Brain microvascular endothelial cell (primary cell): Measurements from ENCODE around the gene INSL3.
A peak's percentile ranks its signal among the peaks of the same experiment; 100 is the strongest.
"Not testable (repeated sequence)": the region's sequence is repeated elsewhere in the genome, so short reads cannot be mapped to it uniquely, and the experiment has no call there.

Experiments used
- DNase-seq: peaks from one replicate; pipeline ENCODE4 v3.0.0-alpha.2; 2020
- H3K27ac ChIP-seq: fragments of 250-450 bp; sonication (Bioruptor Pico); 2 replicates; pipeline ENCODE4 v1.5.1; 2020; ENCODE audit warnings: mild to moderate bottlenecking, moderate library complexity
- H3K27me3 ChIP-seq: fragments of 250-450 bp; sonication (Bioruptor Pico); replicated peaks from 2 replicates; pipeline ENCODE4 v1.5.1; 2020; ENCODE audit warnings: mild to moderate bottlenecking
- H3K36me3 ChIP-seq: fragments of 250-450 bp; sonication (Bioruptor Pico); replicated peaks from 2 replicates; pipeline ENCODE4 v1.5.1; 2020; ENCODE audit warnings: mild to moderate bottlenecking
- H3K4me3 ChIP-seq: 2 replicates; pipeline ENCODE4 v1.5.1; 2011; ENCODE audit warnings: low read depth, mild to moderate bottlenecking, control low read depth, low read length, moderate library complexity
- in situ Hi-C: cut with HindIII; loops from 2 replicates; pipeline ENCODE4 v1.10.0; 2017; ENCODE audit warnings: low sequenced_read_pairs, low pct_ligation_motif_present
- TF ChIP-seq, protein P1 (sequence below): IDR thresholded peaks from 2 replicates; pipeline ENCODE4 v1.5.1; 2011; ENCODE audit warnings: low read depth, mild to moderate bottlenecking, moderate library complexity, low read length, control low read depth, inconsistent platforms; ENCODE audit errors: missing control alignments

INSL3 gene

GRCh38 chr19:17787274-17787913, 33.9 kb downstream of the INSL3 start:
- TF ChIP-seq, protein P1, sequence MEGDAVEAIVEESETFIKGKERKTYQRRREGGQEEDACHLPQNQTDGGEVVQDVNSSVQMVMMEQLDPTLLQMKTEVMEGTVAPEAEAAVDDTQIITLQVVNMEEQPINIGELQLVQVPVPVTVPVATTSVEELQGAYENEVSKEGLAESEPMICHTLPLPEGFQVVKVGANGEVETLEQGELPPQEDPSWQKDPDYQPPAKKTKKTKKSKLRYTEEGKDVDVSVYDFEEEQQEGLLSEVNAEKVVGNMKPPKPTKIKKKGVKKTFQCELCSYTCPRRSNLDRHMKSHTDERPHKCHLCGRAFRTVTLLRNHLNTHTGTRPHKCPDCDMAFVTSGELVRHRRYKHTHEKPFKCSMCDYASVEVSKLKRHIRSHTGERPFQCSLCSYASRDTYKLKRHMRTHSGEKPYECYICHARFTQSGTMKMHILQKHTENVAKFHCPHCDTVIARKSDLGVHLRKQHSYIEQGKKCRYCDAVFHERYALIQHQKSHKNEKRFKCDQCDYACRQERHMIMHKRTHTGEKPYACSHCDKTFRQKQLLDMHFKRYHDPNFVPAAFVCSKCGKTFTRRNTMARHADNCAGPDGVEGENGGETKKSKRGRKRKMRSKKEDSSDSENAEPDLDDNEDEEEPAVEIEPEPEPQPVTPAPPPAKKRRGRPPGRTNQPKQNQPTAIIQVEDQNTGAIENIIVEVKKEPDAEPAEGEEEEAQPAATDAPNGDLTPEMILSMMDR = no peak
- Histone ChIP-seq H3K36me3 (no peaks in the 10 kb centered on the region), H3K27me3 (no peaks in the 10 kb centered on the region)

DNA sequence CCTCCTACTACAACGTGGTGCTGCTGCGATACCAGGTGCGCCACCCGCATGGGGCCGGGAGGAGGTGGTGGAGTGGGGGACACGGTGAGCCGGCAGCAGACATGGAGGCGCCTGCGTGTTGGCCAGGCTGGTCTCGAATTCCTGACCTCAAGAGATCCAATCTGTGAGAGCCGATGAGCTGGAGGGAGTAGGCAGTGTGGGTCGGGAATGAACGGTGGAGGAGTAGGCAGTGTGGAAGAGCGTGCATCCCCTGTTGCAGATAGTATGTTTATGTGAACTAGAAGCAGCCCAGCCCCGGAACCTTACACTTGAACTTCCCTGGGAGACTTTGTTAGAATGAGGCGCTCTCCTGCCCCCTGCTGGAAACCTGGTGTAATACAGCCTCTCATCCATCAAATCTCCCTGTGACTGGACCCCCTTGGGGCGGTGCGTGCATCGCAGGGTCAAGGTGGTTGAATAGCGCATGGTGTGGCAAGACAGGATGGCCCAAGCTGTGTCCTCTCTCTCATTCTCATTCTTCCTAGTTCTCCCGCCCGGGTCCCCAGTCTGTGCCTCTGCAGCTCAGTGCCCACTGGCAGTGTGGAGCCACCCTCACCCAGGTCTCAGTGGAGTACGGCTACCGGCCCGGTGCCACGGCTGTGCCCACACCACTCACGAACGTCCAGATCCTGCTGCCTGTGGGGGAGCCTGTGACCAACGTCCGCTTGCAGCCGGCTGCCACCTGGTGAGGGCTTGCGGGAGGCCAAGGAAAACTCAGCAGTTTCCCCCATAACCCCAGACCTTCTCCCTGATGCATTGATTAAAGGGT, 36.9 kb downstream of the INSL3 start:
- TF ChIP-seq, protein P1 = peak; percentile 88
- in situ Hi-C loops = no loop called here
- H3K4me3 ChIP-seq = no peak overlapping the region
- H3K27ac ChIP-seq = no peak overlapping the region
- no peaks in the 10 kb centered on the region for H3K36me3 ChIP-seq
- H3K27me3 ChIP-seq = no peaks in the 10 kb centered on the region
- DNase-seq = peak; percentile 55

More at GRCh38 chr19:17787274-17787913, 33.9 kb downstream of the INSL3 start:
- in situ Hi-C loops = no loop called here
- H3K27ac ChIP-seq = no peak overlapping the region
- DNase-seq = no peak
- no peak overlapping the region for H3K4me3 ChIP-seq

DNA sequence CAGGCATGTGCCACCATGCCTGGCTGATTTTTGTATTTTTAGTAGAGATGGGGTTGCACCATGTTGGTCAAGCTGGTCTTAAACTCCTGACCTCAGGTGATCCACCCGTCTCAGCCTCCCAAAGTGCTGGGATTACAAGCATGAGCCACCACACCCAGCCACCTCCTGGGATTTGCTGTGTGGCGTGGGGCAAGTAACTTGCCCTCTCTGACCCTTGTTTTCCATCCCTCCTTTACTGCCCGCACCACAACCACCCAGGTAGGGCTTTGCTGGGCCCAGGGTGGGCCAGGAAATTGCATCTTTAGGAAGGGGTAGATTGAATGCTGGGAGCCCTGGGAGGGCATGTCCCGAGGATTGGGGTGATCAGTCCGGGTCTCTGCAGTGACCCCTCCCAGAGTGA, 37.6 kb downstream of the INSL3 start:
- DNase-seq = not testable (repeated sequence)

DNA sequence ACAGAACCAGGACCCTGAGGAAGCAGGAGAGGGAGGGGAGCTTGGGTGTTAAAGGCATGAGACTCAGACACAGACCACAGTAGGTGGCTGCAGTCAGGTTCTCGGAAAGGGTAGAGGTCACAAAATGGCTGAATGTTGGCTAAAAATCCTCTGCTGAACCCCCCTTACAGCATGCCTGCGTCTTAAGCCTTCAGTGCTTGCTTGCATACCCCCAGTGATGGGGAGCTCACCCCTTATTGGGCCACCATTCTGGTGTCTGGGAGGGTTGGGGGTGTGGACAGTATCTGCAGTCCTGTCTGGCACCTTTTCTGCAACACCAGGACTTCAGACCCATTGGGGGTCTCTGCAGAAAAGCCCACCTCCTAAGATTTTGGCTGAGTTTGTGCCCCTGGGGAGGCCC, 40.5 kb downstream of the INSL3 start:
- in situ Hi-C loops = no loop called here
- no peak for DNase-seq
- Histone ChIP-seq H3K27me3 (no peaks in the 10 kb centered on the region), H3K27ac (no peak overlapping the region), H3K36me3 (no peaks in the 10 kb centered on the region), H3K4me3 (no peak overlapping the region)
- TF ChIP-seq, protein P1 = no peak

More for the DNA sequence above, 37.6 kb downstream of the INSL3 start:
- H3K4me3 ChIP-seq, H3K27ac ChIP-seq, in situ Hi-C loops, H3K36me3 ChIP-seq, H3K27me3 ChIP-seq: not testable (repeated sequence)

DNA sequence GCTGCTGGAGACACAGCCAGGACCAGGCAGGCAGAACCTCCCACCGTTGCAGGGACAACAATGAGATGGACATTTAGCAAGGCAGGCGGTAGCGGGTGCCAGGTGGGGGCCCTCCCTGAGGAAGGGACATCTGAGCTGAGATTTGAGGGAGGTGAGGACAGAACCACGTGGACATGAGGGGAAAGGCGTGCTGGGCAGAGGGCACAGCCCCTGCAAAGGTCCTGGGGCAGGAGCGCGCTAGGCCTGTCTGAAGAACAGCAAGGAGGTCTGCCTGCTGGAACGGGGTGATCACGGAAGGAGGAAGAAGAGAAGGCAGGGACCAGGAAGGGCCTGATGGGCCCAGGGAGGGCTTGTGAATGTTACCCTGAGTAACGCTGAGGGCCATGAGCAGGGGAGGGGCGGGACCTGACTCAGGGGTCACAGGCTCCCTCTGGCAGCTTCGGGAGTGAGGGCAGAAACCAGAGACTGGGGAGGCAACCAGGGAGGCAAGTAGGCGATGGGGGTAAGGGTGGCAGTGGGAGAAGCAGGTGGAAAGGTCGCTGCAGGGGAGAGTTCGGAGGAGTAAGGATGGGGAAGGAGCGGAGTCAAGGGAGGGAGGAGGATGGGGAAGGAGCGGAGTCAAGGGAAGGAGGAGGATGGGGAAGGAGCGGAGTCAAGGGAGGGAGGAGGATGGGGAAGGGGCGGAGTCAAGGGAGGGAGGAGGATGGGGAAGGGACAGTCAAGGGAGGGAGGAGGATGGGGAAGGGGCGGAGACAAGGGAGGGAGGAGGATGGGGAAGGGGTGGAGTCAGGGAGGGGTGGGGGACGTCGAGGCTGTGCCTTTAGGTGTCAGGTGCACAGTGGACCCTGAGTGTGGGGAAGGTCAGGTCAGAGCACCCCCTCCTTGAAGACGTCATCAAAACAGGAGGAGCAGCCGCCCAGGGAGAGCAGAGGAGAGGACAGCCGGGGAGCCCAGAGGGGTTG, 42.1 kb downstream of the INSL3 start:
- Histone ChIP-seq H3K27me3 (no peaks in the 10 kb centered on the region), H3K4me3 (no peak overlapping the region), H3K27ac (no peak overlapping the region), H3K36me3 (no peaks in the 10 kb centered on the region)
- TF ChIP-seq, protein P1 = no peak
- in situ Hi-C loops = no loop called here
- no peak for DNase-seq
